SW 1271 (cell line): Measurements from ENCODE around the gene RNU7-1.

Experiments used
- DNase-seq, 2 experiments: peaks; one replicate each; lab custom pipeline; 2025; lab: John Stamatoyannopoulos, UW

RNU7-1 gene

DNA sequence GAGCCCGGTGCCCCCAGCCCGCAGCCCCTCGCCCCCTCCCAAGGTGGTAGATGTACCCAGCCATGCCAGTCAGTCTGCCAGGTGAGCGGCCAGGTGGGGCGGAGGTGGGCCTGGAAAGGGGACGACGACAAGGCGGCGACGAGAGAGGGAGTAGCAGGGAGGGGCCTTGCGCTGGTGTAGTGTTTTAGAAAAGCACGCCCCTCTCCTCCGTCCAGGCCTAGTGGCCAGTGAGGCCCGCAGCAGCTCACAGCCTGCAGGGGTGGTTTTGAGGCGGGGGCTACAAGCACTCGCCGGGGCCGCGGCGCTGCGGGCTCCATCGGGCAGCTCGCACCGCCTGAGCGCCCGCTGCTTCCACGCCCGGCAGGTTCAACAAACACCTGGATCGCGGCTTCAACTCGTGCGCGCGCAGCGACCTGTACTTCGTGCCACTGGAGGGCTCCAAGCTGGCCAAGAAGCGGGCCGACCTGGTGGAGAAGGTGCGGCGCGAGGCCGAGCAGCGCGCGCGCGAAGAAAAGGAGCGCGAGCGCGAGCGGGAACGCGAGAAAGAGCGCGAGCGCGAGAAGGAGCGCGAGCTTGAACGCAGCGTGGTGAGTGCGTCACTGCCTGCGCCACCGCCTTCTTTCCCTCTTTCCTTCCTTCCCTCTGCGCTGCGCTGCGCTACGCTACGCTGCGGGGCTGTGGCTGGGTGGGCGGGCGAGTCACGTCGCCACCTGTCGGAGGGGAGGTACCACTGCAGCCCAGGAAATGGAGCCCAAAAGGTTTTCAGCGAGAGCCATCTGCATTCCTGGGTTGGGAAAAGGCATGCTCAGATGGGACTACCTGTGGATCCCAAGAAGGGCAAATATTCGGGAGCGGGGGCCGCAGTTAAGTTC, 5.9 kb upstream of the RNU7-1 start:
- DNase-seq: peak; percentile 87 to 94

DNA sequence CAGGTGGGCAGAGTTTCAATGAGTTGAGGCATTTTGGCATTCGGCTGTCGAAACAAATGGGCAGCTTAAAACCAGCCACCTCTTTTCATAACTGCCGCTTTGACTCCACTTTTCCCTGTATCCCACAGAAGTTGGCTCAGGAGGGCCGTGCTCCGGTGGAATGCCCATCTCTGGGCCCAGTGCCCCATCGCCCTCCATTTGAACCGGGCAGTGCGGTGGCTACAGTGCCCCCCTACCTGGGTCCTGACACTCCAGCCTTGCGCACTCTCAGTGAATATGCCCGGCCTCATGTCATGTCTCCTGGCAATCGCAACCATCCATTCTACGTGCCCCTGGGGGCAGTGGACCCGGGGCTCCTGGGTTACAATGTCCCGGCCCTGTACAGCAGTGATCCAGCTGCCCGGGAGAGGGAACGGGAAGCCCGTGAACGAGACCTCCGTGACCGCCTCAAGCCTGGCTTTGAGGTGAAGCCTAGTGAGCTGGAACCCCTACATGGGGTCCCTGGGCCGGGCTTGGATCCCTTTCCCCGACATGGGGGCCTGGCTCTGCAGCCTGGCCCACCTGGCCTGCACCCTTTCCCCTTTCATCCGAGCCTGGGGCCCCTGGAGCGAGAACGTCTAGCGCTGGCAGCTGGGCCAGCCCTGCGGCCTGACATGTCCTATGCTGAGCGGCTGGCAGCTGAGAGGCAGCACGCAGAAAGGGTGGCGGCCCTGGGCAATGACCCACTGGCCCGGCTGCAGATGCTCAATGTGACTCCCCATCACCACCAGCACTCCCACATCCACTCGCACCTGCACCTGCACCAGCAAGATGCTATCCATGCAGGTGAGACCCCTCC, 5.0 kb upstream of the RNU7-1 start:
- DNase-seq: no peak

DNA sequence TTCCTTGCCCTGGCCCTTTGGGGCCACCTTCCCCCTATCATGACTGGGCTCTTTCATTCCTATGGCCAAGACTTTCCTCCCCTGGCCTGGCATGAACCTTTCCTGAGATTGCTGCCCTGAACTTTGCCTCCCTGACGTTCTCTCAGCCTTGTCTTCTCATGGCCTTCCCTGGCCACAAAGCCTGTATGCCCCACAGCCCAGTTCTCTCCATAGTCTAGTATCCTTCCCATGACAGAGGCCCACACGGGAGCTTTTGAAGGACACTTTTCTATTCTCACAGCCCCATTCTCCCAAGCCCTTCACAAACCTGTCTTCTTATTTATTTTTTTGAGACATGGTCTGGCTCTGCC, 4.5 kb upstream of the RNU7-1 start:
- DNase-seq: no peak

DNA sequence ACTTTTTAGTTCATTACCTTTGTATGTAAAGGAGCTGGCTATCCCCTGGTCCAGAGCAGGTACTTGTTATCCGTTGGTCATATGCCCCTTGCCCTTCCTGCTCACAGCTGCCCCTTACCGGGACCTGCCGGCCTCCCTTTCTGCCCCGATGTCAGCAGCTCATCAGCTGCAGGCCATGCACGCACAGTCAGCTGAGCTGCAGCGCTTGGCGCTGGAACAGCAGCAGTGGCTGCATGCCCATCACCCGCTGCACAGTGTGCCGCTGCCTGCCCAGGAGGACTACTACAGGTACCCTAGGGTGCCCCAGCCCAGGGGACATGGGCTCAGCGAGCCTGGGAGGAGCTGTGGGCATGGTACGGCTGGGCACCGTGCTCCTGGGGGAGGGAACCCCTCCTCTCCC, 2.3 kb upstream of the RNU7-1 start:
- DNase-seq: no peak

DNA sequence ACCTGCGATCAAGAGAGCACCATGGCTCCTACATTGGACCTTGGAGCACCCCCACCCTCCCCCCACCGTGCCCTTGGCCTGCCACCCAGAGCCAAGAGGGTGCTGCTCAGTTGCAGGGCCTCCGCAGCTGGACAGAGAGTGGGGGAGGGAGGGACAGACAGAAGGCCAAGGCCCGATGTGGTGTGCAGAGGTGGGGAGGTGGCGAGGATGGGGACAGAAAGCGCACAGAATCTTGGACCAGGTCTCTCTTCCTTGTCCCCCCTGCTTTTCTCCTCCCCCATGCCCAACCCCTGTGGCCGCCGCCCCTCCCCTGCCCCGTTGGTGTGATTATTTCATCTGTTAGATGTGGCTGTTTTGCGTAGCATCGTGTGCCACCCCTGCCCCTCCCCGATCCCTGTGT, 1.8 kb upstream of the RNU7-1 start:
- DNase-seq: no peak

DNA sequence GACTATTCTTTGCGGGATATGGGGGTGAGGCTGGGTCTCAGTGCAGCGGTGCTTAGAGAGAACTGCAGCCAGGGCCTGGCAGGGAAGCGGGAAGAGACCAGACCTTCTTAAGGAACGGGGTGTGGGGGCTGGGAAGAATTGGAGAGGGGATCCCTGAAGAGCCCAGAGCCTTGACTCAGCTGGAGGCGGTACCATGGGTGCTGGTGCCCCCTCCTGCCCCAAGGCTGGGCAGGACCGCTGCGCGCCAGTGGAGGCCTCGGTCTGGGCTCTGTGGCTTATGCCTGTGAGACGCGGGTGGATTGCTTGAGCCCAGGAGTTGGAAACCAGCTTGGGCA, 1.3 kb upstream of the RNU7-1 start:
- DNase-seq: no peak

DNA sequence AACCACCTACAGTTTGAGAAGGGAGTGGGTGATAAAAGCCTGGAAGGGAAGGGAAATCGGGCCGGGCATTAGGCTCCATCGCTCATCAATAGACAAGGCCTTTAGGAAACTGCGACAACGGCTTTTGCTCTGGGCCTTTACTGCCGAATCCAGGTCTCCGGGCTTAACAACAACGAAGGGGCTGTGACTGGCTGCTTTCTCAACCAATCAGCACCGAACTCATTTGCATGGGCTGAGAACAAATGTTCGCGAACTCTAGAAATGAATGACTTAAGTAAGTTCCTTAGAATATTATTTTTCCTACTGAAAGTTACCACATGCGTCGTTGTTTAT, 261 bp upstream of the RNU7-1 start:
- DNase-seq: peak; percentile 54 to 92

DNA sequence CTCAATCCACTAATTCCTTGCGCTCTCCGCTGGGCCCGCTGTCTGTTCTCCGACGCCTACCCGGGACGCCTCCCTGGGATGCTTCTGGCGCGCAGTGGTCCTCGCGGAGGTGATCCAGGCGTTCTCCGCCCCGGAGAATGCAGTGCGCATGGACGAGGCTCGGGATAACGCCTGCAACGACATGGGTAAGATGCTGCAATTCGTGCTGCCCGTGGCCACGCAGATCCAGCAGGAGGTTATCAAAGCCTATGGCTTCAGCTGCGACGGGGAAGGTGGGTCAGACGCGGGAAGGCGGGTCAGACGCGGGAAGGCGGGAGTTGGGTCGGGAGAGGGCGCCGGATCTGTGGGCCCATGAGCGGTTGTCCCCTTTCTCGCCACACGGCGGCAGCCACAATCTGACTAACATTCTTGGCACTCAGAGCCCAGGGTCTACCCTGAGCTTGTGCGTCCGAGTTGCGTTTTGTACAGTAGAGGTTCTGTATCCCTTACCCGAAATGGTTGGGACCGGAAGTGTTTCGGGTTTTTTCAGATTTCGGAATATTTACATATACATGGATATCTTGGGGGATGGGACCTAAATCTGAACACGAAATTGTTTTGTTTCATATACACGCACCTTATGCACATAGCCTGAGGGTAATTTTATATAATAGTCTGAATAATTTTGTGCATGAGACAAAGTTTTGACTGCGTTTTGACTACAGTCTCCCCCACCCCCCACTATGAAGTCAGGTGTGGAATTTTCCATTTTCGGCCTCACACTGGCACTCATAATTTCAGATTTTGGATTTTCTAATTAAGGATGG, 968 bp downstream of the RNU7-1 start:
- peak; percentile 86 to 95 for DNase-seq

DNA sequence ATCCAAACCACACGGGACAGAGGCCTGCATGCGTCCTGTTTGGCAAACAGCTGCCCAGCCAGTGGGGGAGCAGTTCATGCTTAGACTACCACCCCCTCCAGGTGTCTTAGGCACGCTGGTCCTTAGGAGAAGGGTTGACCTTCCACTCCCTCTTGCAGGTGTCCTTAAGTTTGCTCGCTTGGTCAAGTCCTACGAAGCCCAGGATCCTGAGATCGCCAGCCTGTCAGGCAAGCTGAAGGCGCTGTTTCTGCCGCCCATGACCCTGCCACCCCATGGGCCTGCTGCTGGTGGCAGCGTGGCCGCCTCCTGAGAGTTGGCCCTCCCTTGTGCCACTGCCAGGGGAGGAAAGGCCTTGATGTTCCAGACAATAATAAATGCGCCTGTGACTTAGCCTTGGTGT, 2.0 kb downstream of the RNU7-1 start:
- no peak for DNase-seq

DNA sequence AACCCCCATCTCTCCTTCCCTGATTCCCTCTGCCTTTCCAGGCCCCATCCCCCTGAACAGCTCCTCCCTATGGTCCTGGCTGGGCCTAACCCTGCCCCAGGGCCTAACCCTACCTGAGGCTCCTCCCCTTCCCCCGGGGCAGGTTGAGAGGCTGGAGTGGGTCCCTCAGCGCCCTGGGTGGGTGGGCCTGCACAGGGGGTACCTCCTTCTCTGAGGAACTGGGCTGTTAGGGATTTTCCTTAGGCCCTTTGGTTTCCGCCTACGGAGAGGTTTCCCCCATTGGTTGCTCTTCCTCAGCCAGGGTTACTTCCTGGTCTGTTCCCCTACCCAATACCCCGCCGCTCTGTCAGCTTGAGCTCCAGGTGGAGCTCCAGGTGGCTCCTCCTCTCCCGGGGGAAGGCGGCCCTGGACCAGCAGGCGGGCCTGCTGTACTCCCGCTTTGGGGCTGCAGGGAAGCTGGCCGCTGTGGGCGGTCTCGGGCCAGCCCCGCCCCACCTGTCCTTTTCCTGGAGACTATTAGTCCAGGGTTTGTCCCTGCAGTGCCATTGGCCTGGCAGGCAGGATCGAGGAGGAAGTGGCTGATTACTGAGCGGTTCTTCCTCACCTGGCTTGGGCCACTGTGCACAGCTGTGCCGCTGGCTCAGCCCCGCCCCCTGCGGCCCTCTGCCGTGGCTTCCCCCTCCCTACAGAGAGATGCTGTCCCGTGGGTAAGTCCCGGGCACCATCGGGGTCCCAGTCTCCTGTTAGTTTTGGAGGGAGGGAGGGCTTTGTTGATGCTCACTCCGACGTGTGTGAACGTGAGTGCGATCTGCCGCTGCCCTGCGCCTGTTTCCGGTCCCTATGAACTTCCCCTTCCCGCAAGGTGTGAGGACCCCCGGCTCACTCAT, 2.7 kb downstream of the RNU7-1 start:
- no peak for DNase-seq

DNA sequence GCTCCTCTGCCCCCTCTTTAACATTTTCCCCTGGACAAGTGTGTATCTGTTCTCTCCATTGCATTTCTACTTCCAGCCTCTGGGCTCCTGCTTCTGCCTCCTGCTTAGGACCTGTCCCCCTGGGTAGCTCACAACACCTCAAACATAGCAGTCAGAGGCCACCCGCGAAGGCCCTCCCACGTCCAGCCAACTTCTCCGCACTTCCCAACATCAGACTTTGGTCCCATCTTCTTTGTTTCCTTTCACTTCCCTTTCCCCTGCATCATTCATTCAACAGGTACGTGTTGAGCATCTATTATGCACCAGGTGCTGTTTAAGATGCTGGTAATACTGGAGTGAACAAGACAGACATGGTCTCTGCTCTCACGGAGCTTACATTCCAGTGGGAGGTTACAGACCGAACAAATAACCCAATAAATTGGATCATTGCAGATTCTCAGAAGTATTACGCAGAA, 3.3 kb downstream of the RNU7-1 start:
- DNase-seq: no peak

DNA sequence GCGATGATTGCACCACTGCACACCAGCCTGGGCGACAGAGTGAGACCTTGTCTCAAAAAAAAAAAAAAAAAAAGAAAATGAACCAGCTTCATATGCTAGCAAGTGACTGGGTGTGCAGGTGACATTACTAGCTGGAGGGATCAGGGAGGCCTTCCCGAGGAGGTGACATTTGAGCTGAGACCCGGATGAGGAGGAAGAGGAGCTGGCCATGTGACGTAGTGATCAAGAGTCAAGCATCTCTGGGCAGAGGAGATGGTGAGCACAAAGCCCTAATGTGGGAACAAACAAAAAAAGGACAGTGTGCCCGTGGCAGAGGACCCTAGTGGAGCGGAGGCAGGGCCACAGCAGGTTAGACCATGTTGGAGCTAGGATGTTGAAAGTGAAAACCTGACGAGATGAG, 4.0 kb downstream of the RNU7-1 start:
- no peak for DNase-seq

DNA sequence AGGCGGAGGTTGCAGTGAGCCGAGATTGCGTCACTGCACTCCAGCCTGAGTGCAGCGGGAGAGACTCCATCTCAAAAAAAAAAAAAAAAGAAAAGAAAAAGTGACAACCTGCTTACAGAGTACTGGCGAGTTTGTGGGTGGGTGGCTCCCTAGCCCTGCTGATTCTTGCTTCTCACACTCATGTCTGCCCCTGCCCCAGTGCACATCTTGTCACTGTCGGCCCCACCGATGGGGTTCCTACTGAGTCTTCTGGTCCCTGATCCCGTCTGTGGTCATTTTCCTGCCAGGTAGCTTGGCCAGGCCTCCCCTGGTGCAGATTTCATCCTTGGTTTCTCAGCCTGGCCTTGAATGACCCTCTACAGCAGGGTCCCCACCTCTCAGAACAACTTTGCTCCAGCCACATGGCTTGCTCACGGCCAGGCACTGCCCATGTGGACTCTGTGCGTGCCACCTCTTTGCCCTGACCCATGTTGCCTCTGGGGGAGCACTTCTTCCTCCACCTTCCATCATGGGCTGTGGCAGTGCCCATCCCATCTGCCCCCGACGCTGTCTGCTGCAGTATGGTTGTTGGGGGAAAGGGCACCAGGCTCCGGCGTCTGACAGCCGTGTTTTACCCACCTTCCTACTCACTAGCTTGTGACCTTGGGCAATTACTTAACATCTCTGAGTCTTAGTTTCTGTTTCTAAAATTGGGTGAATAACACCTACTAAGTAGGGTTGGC, 5.4 kb downstream of the RNU7-1 start:
- DNase-seq: no peak

DNA sequence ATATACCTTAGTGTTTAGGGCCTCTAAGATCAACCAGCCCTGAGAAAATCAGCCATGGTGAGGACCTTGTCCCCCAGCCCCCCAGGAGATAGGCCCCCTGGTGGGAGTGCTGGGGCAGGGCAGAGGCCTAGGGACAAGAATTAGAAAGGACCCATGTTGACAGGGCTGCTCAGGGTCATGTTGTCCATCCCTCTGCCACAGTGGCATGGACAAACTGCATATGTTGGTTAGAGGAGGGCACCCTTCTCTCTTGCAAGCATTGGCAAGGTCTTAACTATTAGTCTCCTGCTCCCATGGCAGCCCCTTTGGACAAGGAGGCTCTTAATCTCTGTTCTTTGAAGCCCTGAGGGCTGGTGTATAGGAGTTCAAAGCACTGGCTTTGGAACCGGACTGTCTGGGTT, 6.8 kb downstream of the RNU7-1 start:
- no peak for DNase-seq

DNA sequence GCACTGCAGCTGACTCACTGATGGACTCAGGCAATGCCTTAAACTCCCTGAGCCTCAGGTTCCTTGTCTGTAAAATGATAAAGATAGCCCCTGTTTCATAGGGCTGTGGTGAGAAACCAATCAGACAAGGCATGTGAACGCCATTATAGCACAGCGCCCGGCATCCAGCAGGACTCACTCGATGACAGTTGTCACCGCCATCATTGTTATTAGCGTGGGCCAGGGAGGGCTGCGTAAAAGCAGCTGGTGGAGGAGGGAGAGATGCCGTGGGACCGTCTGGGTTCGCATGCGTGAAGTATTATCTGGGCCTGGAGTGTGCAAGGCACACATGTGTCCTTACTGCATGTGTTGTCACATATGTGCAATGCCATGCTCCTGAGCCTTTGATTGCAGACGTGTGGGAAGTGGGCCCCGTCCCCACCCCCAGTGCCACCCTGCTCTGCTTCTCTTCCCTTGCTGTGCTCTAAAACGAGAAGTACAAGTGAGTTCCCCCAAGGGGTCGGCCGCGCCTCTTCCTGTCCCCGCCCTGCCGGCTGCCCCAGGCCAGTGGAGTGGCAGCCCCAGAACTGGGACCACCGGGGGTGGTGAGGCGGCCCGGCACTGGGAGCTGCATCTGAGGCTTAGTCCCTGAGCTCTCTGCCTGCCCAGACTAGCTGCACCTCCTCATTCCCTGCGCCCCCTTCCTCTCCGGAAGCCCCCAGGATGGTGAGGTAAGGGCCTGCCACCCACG, 7.4 kb downstream of the RNU7-1 start, which contains the start of gene PTPN6:
Gene PTPN6 (plus strand): TSS at position 546 of the 730 bp plus-strand sequence. CDS start 157 bp downstream, at position 703.
- DNase-seq: no peak

DNA sequence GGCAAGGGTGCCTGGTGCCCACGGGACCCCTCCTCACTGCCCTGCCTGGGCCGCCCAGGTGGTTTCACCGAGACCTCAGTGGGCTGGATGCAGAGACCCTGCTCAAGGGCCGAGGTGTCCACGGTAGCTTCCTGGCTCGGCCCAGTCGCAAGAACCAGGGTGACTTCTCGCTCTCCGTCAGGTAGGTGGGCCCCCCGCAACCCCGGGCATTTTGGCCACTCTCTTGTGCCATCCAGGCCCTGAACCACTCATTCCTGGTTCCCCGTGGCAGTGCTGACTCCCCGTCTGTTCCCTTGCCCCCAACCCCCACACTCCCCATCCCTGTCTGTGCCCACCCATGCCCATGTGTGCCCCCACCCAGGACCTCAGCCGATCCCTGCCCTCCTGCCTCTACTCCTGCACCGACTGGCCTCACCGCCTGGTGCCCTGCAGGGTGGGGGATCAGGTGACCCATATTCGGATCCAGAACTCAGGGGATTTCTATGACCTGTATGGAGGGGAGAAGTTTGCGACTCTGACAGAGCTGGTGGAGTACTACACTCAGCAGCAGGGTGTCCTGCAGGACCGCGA, 8.0 kb downstream of the RNU7-1 start:
- DNase-seq: no peak

DNA sequence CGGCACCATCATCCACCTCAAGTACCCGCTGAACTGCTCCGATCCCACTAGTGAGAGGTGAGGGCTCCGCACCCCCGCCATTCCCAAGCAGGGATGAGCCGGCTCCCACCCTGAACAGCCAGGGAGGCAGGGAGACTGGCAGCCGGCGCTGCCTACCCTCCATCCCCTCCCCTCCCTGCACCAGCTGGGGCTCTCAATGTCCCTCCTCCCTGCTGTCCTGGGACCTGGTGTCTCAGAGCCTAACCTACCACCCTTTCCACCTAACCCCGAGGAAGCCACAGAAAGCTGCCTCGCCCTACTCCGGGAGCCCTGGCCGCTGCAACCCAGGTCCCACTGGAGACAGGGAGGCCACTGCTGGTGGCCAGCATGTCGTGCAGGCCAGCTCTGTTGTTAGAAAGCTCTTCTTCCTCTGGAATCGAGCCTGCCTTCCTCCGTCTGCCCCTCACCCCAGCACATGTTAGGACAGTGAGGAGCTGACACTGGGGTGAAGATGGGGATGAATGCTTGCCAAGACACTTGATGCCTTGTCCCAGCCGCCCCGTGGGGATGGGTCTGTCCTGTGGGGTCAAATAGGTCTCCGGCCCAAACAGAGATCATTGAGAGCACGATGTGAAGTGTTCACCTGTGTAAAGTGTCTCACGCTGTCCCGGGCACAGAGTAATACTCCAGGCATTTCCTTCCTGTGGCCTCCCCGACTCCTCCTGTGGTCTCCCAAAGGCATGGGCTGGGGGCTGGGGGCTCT, 8.7 kb downstream of the RNU7-1 start:
- no peak for DNase-seq

DNA sequence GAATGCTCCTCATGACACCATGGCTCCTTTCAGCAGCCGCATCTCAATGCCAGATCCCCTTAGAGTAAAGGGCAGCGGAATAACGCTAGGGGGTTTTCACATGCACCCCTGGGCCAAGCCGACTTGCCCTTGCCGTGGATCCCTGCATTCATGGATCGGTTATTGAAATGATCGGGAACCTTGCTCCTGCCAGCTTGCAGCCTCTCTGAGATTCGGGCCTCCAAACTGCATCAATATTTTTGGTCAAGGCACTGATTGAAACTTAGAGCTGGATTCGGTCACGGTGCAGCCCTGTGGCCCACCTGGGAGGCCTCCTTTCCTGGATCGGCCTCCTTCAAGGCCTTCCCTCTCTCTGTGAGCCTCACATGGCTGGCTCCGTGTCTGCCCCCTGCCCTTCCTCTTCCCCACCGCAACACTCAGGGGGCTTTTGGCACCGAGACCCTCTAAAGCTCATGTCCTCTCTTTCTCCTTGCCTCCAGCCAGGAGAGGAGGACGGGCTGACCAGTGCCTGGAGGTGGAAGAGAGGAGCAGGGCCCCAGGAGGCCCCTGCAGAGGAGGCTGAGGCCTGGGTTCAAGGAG, 9.3 kb downstream of the RNU7-1 start:
- DNase-seq: no peak
